GM12878 (cell line): ENCODE results near the gene CACNA1D. TPM values are rescaled to one million over a fixed set of nuclear protein-coding genes. Genes with fewer than 3 reads are reported as not detected.

Experiments
- ATAC-seq: fragments of 200-7000 bp; cut with Tn5 transposase; 3 replicates; pipeline ENCODE4 v1.9.1; 2020; ENCODE audit warnings: mild to moderate bottlenecking, moderate library complexity
- BruUV-seq: library from RNA; stranded (reverse); fragments of 400-500 nt; replicated peaks from 2 replicates; lab custom pipeline; 2021; lab: Mats Ljungman, UMichigan
- CTCF ChIA-PET: fragments of 300-600 bp; sonication (Branson Sonifier 250); formaldehyde crosslinking; extraction: SDS; loops from one replicate; lab custom pipeline; 2021; ENCODE audit warnings: inconsistent platforms; lab: Yijun Ruan, JAX
- POLR2A ChIA-PET: fragments of 350-600 bp; formaldehyde crosslinking; extraction: SDS; loops from one replicate; lab custom pipeline; 2021; ENCODE audit warnings: inconsistent platforms; lab: Charles Lee
- RAD21 ChIA-PET: fragments of 300-600 bp; sonication (Branson Sonifier 250); formaldehyde crosslinking; loops from one replicate; lab custom pipeline; 2023; ENCODE audit warnings: antibody characterized with exemption; ENCODE audit not compliant: unreplicated experiment; lab: Charles Lee
- SMC1A ChIA-PET: fragments of 300-600 bp; sonication (Branson Sonifier 250); formaldehyde crosslinking; loops from one replicate; lab custom pipeline; 2023; ENCODE audit not compliant: unreplicated experiment, uncharacterized antibody; lab: Charles Lee
- DNase-seq: peaks from one replicate; pipeline ENCODE4 v3.0.0-alpha.2; 2011; ENCODE audit warnings: low read depth, low spot score
- FAIRE-seq: peaks from 3 replicates; lab custom pipeline; 2011; peaks lifted over from hg19 to GRCh38; lab: Jason Lieb, UNC
- H2AFZ ChIP-seq: 2 replicates; pipeline ENCODE4 v1.6.0; 2011; ENCODE audit warnings: low read depth, low read length, control low read depth; ENCODE audit not compliant: control insufficient read depth
- H3K27ac ChIP-seq: 2 replicates; pipeline ENCODE4 v1.5.1; 2011; ENCODE audit warnings: control low read depth; ENCODE audit not compliant: control insufficient read depth, insufficient read depth
- H3K27me3 ChIP-seq, 2 experiments: replicated peaks in 1 of 2; 2 replicates each; pipeline versions ENCODE4 v1.6.0 to v1.6.1; 2011; ENCODE audit warnings: low read length in 1 of 2; ENCODE audit not compliant: control insufficient read depth in 2 of 2, insufficient read depth in 2 of 2
- H3K36me3 ChIP-seq, 2 experiments: 2 replicates each; pipeline ENCODE4 v1.5.1; 2011; ENCODE audit warnings: low read length in 1 of 2; ENCODE audit not compliant: control insufficient read depth in 2 of 2, insufficient read depth in 2 of 2
- H3K4me1 ChIP-seq: 2 replicates; pipeline ENCODE4 v1.6.1; 2011; ENCODE audit warnings: mild to moderate bottlenecking, low read length, moderate library complexity, mixed read lengths; ENCODE audit not compliant: control insufficient read depth, insufficient read depth
- H3K4me2 ChIP-seq: 2 replicates; pipeline ENCODE4 v1.6.0; 2011; ENCODE audit warnings: control low read depth; ENCODE audit not compliant: control insufficient read depth, insufficient read depth
- H3K4me3 ChIP-seq: fragments of 200-600 bp; sonication (generic); 2 replicates; pipeline ENCODE4 v1.5.1; 2016
- H3K79me2 ChIP-seq: 2 replicates; pipeline ENCODE4 v1.6.0; 2011; ENCODE audit warnings: low read length; ENCODE audit not compliant: control insufficient read depth, insufficient read depth
- H3K9ac ChIP-seq: 2 replicates; pipeline ENCODE4 v1.8.0; 2011; ENCODE audit warnings: low read length, control low read depth, mixed read lengths; ENCODE audit not compliant: control insufficient read depth, insufficient read depth
- H3K9me3 ChIP-seq: replicated peaks from 3 replicates; pipeline ENCODE4 v1.5.1; 2011; ENCODE audit warnings: mild to moderate bottlenecking, low read length; ENCODE audit not compliant: control insufficient read depth, insufficient read depth
- H4K20me1 ChIP-seq: 2 replicates; pipeline ENCODE4 v1.6.0; 2011; ENCODE audit not compliant: control insufficient read depth, insufficient read depth
- GATAD2B ChIP-seq: fragments of 450-650 bp; conservative IDR thresholded peaks from 2 replicates; pipeline ENCODE4 v1.6.1; 2017; ENCODE audit warnings: low read depth, mild to moderate bottlenecking, moderate library complexity
- IKZF1 ChIP-seq: fragments of 450-650 bp; conservative IDR thresholded peaks from 2 replicates; pipeline ENCODE4 v1.6.1; 2017; ENCODE audit warnings: antibody characterized with exemption, mild to moderate bottlenecking
- MEF2B ChIP-seq: fragments of 450-650 bp; IDR thresholded peaks from 2 replicates; pipeline ENCODE4 v1.6.1; 2018; ENCODE audit warnings: mild to moderate bottlenecking, moderate library complexity; ENCODE audit not compliant: partially characterized antibody, poor library complexity, severe bottlenecking
- PAX8 ChIP-seq: fragments of 450-650 bp; IDR thresholded peaks from 2 replicates; pipeline ENCODE4 v1.6.1; 2017; ENCODE audit warnings: mild to moderate bottlenecking, moderate library complexity
- ZNF622 ChIP-seq: fragments of 450-650 bp; IDR thresholded peaks from 2 replicates; pipeline ENCODE4 v1.6.1; 2017; ENCODE audit warnings: mild to moderate bottlenecking, inconsistent platforms
- WGBS: methylation state at CpG from one replicate; pipeline ENCODE4 v1.1.6; 2016; ENCODE audit warnings: low lambda C conversion rate; ENCODE audit not compliant: insufficient replicate concordance, insufficient coverage; ENCODE audit errors: missing lambda C conversion rate; 5-methylcytosine and 5-hydroxymethylcytosine counted together
- in situ Hi-C: fragments of 300-500 bp; cut with MboI; formaldehyde crosslinking; loops from 9 replicates; pipeline ENCODE4 v1.14.3; 2018; ENCODE audit warnings: mixed read lengths
- intact Hi-C: fragments of 100-400 bp; cut with micrococcal nuclease; formaldehyde crosslinking; loops from one replicate; pipeline ENCODE4 v1.14.2; 2022; ENCODE audit not compliant: unreplicated experiment
- polyA plus RNA-seq, 11 experiments: library from polyadenylated mRNA; depleted of rRNA in 4 of 11; unstranded in 6 of 11; stranded (reverse) in 5 of 11; fragments of >200 nt; fragmentation: Nextera tagmentation in 4 of 11; fragmentation: Illumina TruSeq in 1 of 11; extraction: Ambion mirVana in 4 of 11; extraction: Trizol in 1 of 11; gene quantifications; 1 replicate in 1 of 11; 2 replicates in 10 of 11; pipeline versions ENCODE4 v1.2.1 to v1.2.3, GENCODE V29; 2011 to 2016; ENCODE audit warnings: inconsistent platforms in 2 of 11, missing spikeins in 2 of 11, low read depth in 1 of 11
- total RNA-seq, 4 experiments: library from RNA; depleted of rRNA in 3 of 4; stranded (reverse); fragments of >200 nt in 3 of 4; fragmentation: Illumina TruSeq in 1 of 4; extraction: Trizol in 1 of 4; gene quantifications; 2 replicates each; pipeline versions ENCODE4 v1.2.1 to v1.2.3, GENCODE V29; 2013 to 2021
- TF ChIP-seq, protein P1 (sequence below): IDR thresholded peaks from 2 replicates; pipeline ENCODE4 v1.6.1; 2011; ENCODE audit warnings: borderline replicate concordance, low read depth, mild to moderate bottlenecking, moderate library complexity, mixed read lengths, low read length; ENCODE audit not compliant: insufficient read depth; ENCODE audit errors: extremely low read length

The CACNA1D gene
- total and polyA plus RNA-seq, 10 of the 15 experiments (the other 5 are each of a cell fraction or from before 2014, with no cell fraction given): 0.21 to 24.4 (median 1.6) TPM

DNA sequence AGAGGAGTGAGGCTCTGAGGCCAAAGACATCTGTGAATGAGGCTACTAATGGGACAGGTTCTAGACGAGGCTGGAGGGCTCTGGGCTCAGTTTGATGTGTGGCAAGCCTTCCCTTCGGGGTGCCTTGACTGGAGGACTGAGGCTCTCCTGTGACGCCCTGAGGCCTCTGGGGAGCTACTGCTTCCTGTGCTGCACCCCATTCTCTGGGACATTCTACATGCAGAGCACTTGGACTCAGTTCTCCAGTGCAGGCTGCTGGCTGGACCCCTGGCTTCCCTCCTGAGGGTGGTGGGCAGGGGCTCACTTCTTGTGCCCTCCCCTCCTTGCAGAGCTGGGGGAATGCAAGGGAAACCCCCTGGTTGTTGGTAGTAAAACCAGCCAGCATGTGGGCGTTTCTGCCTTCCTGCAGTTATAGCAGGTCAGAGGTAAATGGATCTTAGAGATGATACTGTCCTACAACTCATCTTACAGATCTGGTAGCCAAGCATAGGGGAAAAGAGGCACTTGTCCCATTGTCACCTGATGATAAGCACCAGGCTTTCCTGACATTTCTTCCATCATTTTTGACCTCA is 218.5 kb downstream of the CACNA1D start:
- Histone ChIP-seq H3K79me2 (no peaks in the 10 kb centered on the region), H3K27ac (no peak overlapping the region), H2AFZ (0 out of 2 replicates have a peak overlapping the region, but pooled peaks have one; percentile 29), H4K20me1 (no peaks in the 10 kb centered on the region), H3K4me1 (no peaks in the 10 kb centered on the region; the same call in 1 of the 2 replicates), H3K36me3 (no peaks in the 10 kb centered on the region), H3K27me3 (no peaks in the 10 kb centered on the region), H3K9me3 (no peaks in the 10 kb centered on the region), H3K4me2 (no peak overlapping the region), H3K4me3 (no peak overlapping the region), H3K9ac (no peak overlapping the region)
- TF ChIP-seq MEF2B (peak; percentile 73), GATAD2B (0 out of 2 replicates have a peak, but pooled peaks have one; percentile 31), IKZF1 (0 out of 2 replicates have a peak, but pooled peaks have one; percentile 19), ZNF622 (no peak), PAX8 (no peak)
- TF ChIP-seq, protein P1, sequence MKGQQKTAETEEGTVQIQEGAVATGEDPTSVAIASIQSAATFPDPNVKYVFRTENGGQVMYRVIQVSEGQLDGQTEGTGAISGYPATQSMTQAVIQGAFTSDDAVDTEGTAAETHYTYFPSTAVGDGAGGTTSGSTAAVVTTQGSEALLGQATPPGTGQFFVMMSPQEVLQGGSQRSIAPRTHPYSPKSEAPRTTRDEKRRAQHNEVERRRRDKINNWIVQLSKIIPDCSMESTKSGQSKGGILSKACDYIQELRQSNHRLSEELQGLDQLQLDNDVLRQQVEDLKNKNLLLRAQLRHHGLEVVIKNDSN: no peak
- BruUV-seq: no TSS peak
- 0% methylated on average over 4 of the region's 4 CpGs for WGBS
- POLR2A ChIA-PET: no interaction called here
- intact Hi-C loops (loop anchor here (5.0 kb wide), 1 partner anchor 181 kb away; no protein-coding TSS in a partner anchor), in situ Hi-C loops (no loop called here)
- peak; percentile 50 for ATAC-seq
- DNase-seq: no peak
- CTCF ChIA-PET: interaction anchor here (0.7 to 12.1 kb wide), 2 partner anchors 13 to 338 kb away, joined by 3 to 113 read pairs; no protein-coding TSS in a partner anchor
- RAD21 ChIA-PET: interaction anchor here (0.5 to 1.8 kb wide), 6 partner anchors 26 to 336 kb away, joined by 3 to 5 read pairs (median 3); no protein-coding TSS in a partner anchor
- FAIRE-seq: no peak
- SMC1A ChIA-PET: interaction anchor here (0.8 to 4.5 kb wide), 3 partner anchors 11 to 338 kb away, joined by 3 to 26 read pairs (median 3); no protein-coding TSS in a partner anchor
